Testis (tissue), 5 donors: Measurements from ENCODE around the gene RSL1D1. TPM values are rescaled to one million over a fixed set of nuclear protein-coding genes. Genes with fewer than 3 reads are reported as not detected.
A peak's percentile ranks its signal among the peaks of the same experiment; 100 is the strongest.

ENCODE experiments used
- DNase-seq: peaks from one replicate; pipeline ENCODE4 v3.0.0-alpha.2; 2019
- H3K27ac ChIP-seq, 2 donors: fragments of 200-600 bp; sonication (generic); one replicate each; pipeline ENCODE4 v1.5.1; 2019
- H3K27me3 ChIP-seq: fragments of 200-600 bp; sonication (generic); one replicate; pipeline ENCODE4 v1.5.1; 2019
- H3K36me3 ChIP-seq: fragments of 200-600 bp; sonication (generic); one replicate; pipeline ENCODE4 v1.5.1; 2017; ENCODE audit warnings: low read depth; ENCODE audit errors: missing control alignments
- H3K4me1 ChIP-seq: fragments of 200-600 bp; sonication (generic); one replicate; pipeline ENCODE4 v1.5.1; 2019
- H3K4me3 ChIP-seq, 2 donors: fragments of 200-600 bp; sonication (generic); one replicate each; pipeline ENCODE4 v1.5.1; 2017 to 2019
- H3K9me3 ChIP-seq: fragments of 200-600 bp; sonication (generic); one replicate; pipeline ENCODE4 v1.5.1; 2017
- CTCF ChIP-seq, 3 experiments: fragments of 450-650 bp in 2 of 3; fragments of 200-600 bp in 1 of 3; sonication (generic) in 1 of 3; IDR thresholded peaks; one replicate each; pipeline ENCODE4 v1.5.1; 2016 to 2019; ENCODE audit warnings: antibody characterized with exemption in 3 of 3, mild to moderate bottlenecking in 2 of 3, moderate library complexity in 1 of 3
- POLR2A ChIP-seq: fragments of 450-650 bp; IDR thresholded peaks from one replicate; pipeline ENCODE4 v1.6.1; 2017; ENCODE audit warnings: antibody characterized with exemption, mild to moderate bottlenecking, moderate library complexity
- WGBS, 2 donors: methylation state at CpG; one replicate each; pipeline ENCODE4 v1.1.5; 2018; 5-methylcytosine and 5-hydroxymethylcytosine counted together
- intact Hi-C: fragments of 100-400 bp; cut with DNase I; formaldehyde crosslinking; loops from one replicate; pipeline ENCODE4 v1.15.1; 2023; ENCODE audit warnings: low total_unique reads
- long read RNA-seq, 2 donors: transcript quantifications; one replicate each; lab custom pipeline, GENCODE V29; 2026
- polyA plus RNA-seq: library from polyadenylated mRNA; stranded (reverse); fragments of 350-450 nt; fragmentation: Illumina TruSeq; extraction: RNeasy Lipid Tissue Mini Kit (QIAGEN cat#74804); gene quantifications from one replicate; pipeline ENCODE4 v1.2.3, GENCODE V29; 2014; ENCODE audit warnings: low read depth, low replicate concordance; ENCODE audit not compliant: insufficient read depth
- total RNA-seq, 2 donors: library from RNA; depleted of rRNA; stranded (reverse); fragments of >200 nt; gene quantifications; one replicate each; pipeline ENCODE4 v1.2.3, GENCODE V29; 2016

Gene RSL1D1
- total RNA-seq (10 to 100 TPM; 79.3 to 97.6 TPM), polyA plus RNA-seq (101 TPM)
- long read RNA-seq, donor 1, full-length matches to known transcripts: 53 of 101 reads
- long read RNA-seq, donor 1, partial matches to known transcripts: 35 of 101 reads
- long read RNA-seq, donor 1, other reads (novel, unspliced or antisense): 13 of 101 reads
- long read RNA-seq, donor 2, full-length matches to known transcripts: 13 of 38 reads
- long read RNA-seq, donor 2, partial matches to known transcripts: 25 of 38 reads
- long read RNA-seq, donor 2, other reads (novel, unspliced or antisense): 0 of 38 reads

- Histone ChIP-seq H3K4me1 (peaks cover 4% of the 10 kb centered on the region), H3K4me3 (peak within 1 kb of the TSS; percentile 77 to 91), H3K9me3 (no peaks in the 10 kb centered on the region), H3K27me3 (no peaks in the 10 kb centered on the region), H3K36me3 (no peaks in the 10 kb centered on the region), H3K27ac (peak within 1 kb of the TSS; percentile 83 to 84)
- 0 to 1% methylated on average over 1 to 57 of the region's 57 CpGs for WGBS, 2 donors
- intact Hi-C loops: no loop called here
- DNase-seq: peak; percentile 92
- peak; percentile 64 for TF ChIP-seq POLR2A
- TF ChIP-seq CTCF (IDR thresholded peaks at IDR 0.05): no peak
Observed at GRCh38 chr16:11851294-11852091, at the start of gene RSL1D1. RSL1D1 (minus strand) TSS chr16:11851542; CDS start chr16:11851512, 30 bp downstream.

GRCh38 chr16:11901091-11901490 lies 49.7 kb upstream of the RSL1D1 start:
- DNase-seq: no peak
- H3K9me3 ChIP-seq: no peaks in the 10 kb centered on the region
- 38 to 50% methylated on average over 3 of the region's 3 CpGs for WGBS, 2 donors
- H3K4me3 ChIP-seq: no peak overlapping the region
- peaks cover 8% of the 10 kb centered on the region for H3K4me1 ChIP-seq
- H3K36me3 ChIP-seq: no peaks in the 10 kb centered on the region
- H3K27ac ChIP-seq: no peak overlapping the region
- no peaks in the 10 kb centered on the region for H3K27me3 ChIP-seq
- TF ChIP-seq POLR2A: no peak
- TF ChIP-seq CTCF (IDR thresholded peaks at IDR 0.05): no peak
- intact Hi-C loops: no loop called here

GRCh38 chr16:11896486-11897176 lies 45.3 kb upstream of the RSL1D1 start:
- no peak overlapping the region for H3K4me3 ChIP-seq
- WGBS, 2 donors: 71 to 75% methylated on average over 5 of the region's 5 CpGs
- no peak for TF ChIP-seq POLR2A
- TF ChIP-seq CTCF (IDR thresholded peaks at IDR 0.05): no peak
- intact Hi-C loops: no loop called here
- H3K27ac ChIP-seq: no peak overlapping the region
- no peak for DNase-seq
- H3K27me3 ChIP-seq: no peaks in the 10 kb centered on the region
- H3K4me1 ChIP-seq: peaks cover 8% of the 10 kb centered on the region
- no peaks in the 10 kb centered on the region for H3K9me3 ChIP-seq
- H3K36me3 ChIP-seq: no peaks in the 10 kb centered on the region

GRCh38 chr16:11893571-11893970 lies 42.2 kb upstream of the RSL1D1 start:
- no peak overlapping the region for H3K27ac ChIP-seq
- 100% methylated on average over 2 of the region's 2 CpGs for WGBS, 2 donors
- intact Hi-C loops: no loop called here
- DNase-seq: no peak
- no peak for TF ChIP-seq POLR2A
- no peak for TF ChIP-seq CTCF (IDR thresholded peaks at IDR 0.05)
- H3K9me3 ChIP-seq: no peaks in the 10 kb centered on the region
- no peaks in the 10 kb centered on the region for H3K4me1 ChIP-seq
- no peaks in the 10 kb centered on the region for H3K27me3 ChIP-seq
- H3K4me3 ChIP-seq: no peak overlapping the region
- no peaks in the 10 kb centered on the region for H3K36me3 ChIP-seq
